Omental fat pad (tissue), 4 donors: ENCODE data around the gene OR6B3. TPM values are rescaled to one million over a fixed set of nuclear protein-coding genes. Genes with fewer than 3 reads are reported as not detected.

Experiments used
- ATAC-seq: fragments of 150-250 bp; one replicate; pipeline ENCODE4 v1.9.1; 2016; ENCODE audit warnings: mild to moderate bottlenecking, moderate library complexity; ENCODE audit not compliant: low FRiP score
- DNase-seq: peaks from one replicate; pipeline ENCODE4 v3.0.0-alpha.2; 2019; ENCODE audit warnings: low spot score
- total RNA-seq, 4 donors: library from RNA; depleted of rRNA; stranded (reverse); fragments of >200 nt; gene quantifications; one replicate each; pipeline ENCODE4 v1.1.0, GENCODE V29; 2016
- TF ChIP-seq, protein P1 (sequence below), 3 donors: fragments of 450-650 bp; IDR thresholded peaks; one replicate each; pipeline ENCODE4 v1.5.1; 2016 to 2017; ENCODE audit warnings: antibody characterized with exemption in 3 of 3, mild to moderate bottlenecking in 3 of 3, moderate library complexity in 2 of 3

The OR6B3 gene
- total RNA-seq, 4 donors from 2014 or later, result not detected

DNA sequence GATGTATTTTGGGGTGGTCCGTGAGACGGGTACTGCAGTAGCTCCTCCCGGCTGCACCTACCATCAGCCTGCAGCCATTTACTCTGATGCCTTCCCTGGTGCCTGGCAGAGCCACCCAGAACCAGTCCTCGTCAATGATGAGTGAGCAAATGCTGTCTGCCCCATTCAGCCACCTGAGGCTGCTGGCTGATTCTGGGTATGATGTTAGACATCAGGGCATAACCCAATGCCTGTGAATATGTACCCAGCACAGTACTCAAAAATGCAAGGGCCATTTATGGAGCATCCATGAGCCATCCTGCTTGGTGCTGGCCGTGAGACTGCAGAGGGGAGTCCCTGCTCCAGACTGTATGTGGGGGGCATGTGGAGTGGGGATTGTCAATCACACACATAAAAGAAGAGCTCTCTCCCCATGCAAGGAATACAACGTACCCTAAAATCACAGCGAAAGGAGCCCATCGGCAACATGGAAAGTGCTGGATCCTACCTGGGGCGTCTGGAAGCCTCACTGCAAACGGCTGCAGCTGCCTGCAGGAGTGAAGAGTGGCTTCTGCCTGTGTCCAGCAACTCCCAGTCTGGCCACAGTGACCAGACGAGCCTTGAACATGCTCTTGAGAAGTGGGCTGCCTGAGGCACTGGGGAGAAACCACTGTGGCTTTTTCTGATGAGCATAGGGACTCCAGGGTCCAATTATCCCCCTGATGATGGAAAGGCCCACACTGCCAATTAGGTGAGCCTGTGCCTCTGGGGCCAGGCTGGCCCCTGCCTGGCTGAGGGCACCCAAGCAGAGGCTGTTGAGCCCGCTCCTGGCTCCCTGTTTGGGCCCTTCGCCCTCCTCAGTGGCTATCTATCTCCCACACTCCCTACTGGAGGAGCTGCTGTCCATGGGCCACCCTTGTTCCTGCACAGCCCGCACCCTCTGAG is 20.7 kb downstream of the OR6B3 start:
- TF ChIP-seq, protein P1, sequence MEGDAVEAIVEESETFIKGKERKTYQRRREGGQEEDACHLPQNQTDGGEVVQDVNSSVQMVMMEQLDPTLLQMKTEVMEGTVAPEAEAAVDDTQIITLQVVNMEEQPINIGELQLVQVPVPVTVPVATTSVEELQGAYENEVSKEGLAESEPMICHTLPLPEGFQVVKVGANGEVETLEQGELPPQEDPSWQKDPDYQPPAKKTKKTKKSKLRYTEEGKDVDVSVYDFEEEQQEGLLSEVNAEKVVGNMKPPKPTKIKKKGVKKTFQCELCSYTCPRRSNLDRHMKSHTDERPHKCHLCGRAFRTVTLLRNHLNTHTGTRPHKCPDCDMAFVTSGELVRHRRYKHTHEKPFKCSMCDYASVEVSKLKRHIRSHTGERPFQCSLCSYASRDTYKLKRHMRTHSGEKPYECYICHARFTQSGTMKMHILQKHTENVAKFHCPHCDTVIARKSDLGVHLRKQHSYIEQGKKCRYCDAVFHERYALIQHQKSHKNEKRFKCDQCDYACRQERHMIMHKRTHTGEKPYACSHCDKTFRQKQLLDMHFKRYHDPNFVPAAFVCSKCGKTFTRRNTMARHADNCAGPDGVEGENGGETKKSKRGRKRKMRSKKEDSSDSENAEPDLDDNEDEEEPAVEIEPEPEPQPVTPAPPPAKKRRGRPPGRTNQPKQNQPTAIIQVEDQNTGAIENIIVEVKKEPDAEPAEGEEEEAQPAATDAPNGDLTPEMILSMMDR (IDR thresholded peaks at IDR 0.05), result no peak
- ATAC-seq, result no peak
- no peak for DNase-seq

DNA sequence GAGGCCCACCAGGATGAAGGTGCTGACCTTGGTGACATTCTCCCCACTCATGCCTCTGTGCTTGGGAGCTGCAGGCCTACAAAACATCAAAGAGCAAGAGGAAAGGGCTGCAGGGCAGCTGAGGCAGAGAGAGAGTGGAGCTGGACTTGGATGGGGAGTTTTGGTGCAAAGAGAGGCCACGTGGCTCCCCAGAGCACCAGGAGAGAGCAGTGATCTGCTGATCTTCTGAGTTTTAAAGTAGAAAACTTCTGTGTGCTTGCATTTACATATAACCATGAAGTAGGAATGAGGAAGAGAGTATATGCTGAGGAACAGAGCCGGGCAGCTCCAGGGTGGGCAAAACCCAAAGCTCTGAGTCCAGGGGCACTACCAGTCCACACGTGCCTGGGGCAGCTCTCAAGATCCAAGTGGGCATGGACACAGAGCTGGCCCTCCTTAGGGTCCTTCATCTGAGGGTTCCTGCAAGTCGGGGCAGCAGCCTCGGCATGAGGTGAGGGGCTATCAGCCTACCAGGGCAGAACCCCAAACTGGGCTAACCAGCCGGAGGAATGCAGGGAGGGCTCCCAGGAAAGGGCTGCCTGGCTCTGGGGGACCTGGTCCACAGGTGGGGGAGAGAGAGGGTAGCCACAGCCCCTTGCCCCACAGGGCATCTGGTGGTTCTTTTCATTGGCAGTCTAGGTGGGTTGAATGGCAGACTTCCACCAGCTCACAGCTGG is 22.8 kb downstream of the OR6B3 start, which contains the start of gene OR6B2:
Gene OR6B2, minus strand, starts transcription at position 51 of the 716 bp plus-strand sequence. Its CDS starts 0 bp downstream, at position 51.
- no peak for DNase-seq
- TF ChIP-seq, protein P1 (IDR thresholded peaks at IDR 0.05), result no peak
- ATAC-seq, result no peak

DNA sequence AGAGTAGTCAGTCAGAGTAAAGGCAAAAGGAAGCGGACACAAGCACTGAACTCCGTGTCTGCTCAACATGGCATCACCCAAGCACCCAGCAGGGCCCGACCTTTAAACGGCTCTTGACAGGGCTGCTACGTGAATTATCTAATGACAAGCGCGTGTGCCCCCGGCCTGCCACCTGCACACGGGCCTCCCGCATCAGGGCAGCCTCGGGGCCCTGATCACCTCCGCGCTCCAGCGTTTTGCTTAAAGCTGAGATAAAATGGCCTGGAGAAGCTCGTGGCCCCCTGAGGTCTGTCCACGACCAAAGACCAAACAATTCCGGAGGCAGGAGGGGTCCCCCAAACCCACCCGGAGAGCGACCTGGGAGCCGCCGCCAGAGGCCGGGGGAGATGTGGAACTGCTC is 28.6 kb downstream of the OR6B3 start:
- no peak for ATAC-seq
- TF ChIP-seq, protein P1 (IDR thresholded peaks at IDR 0.05), result no peak
- no peak for DNase-seq

DNA sequence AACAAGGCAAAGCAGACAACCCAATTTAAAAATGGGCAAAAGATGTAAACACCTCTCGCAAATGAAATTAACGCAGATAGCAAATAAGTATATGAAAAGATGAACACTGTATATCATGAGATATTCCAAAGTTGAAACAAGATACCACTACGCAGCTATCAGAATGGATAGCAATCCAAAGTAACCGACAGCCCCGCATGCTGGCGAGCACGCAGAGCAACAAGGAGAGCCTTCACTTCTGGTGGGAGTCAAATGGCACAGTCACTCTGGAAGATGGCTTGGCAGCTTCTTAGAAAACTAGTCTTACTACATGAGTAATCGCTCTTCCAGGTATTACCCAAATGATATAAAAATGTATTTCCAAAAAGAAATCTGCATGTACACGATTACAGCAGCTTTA is 29.5 kb downstream of the OR6B3 start:
- no peak for DNase-seq
- no peak for ATAC-seq
- TF ChIP-seq, protein P1 (IDR thresholded peaks at IDR 0.05), result no peak

DNA sequence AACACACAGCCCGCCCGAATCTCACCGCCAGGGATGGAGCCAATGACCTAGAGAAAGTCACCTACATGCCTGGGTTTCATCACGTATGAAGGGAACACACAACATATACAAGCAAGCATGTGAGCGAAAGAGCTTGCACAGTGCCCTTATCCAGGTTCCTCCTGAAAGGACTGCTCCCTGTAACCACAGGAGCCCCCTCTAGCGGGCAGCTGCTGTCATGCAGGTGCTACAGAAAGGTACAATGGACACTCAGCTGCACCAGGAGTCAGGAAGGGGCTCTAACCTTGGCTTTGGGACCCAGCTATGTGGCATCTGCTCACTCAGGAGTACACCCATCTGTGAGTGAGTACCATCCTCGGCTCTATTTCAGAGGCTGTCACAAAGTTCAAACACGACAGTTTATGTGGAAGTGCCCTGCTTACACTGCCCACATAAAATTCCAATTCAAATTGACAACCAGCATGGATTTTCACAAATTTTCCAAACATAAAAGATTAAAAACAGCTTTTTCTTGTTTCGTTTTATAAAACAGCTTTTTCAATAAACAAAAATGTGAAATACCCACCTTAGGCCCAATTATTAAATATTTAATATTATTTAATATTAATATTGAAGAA is 31.7 kb downstream of the OR6B3 start:
- TF ChIP-seq, protein P1 (IDR thresholded peaks at IDR 0.05), result no peak
- DNase-seq (peak; percentile 47), ATAC-seq (no peak)

DNA sequence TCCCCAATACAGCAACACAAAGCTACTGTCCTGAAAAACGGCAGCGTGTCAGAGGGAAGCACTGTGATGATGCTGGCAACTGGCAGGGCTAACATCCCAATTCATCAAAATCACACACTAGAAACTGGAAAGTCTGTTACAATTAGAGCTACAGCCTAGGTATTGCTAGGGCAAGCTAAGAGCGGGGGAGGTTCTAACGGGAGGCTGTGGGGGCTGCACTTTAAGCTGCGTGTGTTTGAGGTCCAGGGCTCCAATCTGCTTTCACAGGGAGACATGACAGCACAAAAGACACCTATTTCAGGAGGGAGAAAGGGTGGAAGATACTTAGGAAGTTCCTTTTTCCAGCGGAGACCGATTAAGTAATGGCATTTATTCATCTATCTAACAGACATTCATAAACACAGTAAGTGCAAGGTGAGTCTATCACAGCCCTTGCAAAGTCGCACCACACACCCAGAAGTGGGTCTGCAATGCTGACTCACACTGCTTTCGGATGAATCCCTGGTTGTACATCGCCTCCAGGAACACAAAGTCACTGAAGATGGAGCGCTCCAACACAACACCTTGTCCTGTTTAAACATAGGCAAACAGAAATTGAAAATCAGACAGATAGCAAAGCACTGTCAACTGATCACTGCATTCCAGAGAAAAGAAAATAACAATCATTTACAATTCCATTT is 35.1 kb downstream of the OR6B3 start:
- ATAC-seq (no peak), DNase-seq (no peak)
- TF ChIP-seq, protein P1 (IDR thresholded peaks at IDR 0.05), result no peak
